ENCODE results near the gene PAPOLB.

- TF ChIP-seq ZNF138 (CRISPR knock-in tag; conservative IDR thresholded peaks at IDR 0.05) (no peak), ZBTB21 (CRISPR knock-in tag; IDR thresholded peaks at IDR 0.05; ENCODE audit: borderline replicate concordance) (no peak), CREB1 (CRISPR knock-in tag; IDR thresholded peaks at IDR 0.05) (no peak), GABPB1 (CRISPR knock-in tag; IDR thresholded peaks at IDR 0.05) (no peak), ESRRA (CRISPR knock-in tag; IDR thresholded peaks at IDR 0.05; ENCODE audit: borderline replicate concordance) (no peak), TCF7 (CRISPR knock-in tag; IDR thresholded peaks at IDR 0.05; ENCODE audit: low read depth) (no peak), CTCF (IDR thresholded peaks at IDR 0.05) (no peak), ARID4B (CRISPR knock-in tag; IDR thresholded peaks at IDR 0.05; ENCODE audit: borderline replicate concordance) (no peak), ELF4 (CRISPR knock-in tag; IDR thresholded peaks at IDR 0.05; ENCODE audit: low read depth) (no peak), JUN (CRISPR knock-in tag; IDR thresholded peaks at IDR 0.05) (no peak), ZNF281 (CRISPR knock-in tag; IDR thresholded peaks at IDR 0.05) (no peak)
Observed at GRCh38 chr7:4911111-4911828, 49.4 kb upstream of the PAPOLB start.
